ENCODE data around the gene GSDMA.

The GSDMA gene

GRCh38 chr17:39963829-39964228 lies 1.0 kb downstream of the GSDMA start:
- DNase-seq, result no peak

DNA sequence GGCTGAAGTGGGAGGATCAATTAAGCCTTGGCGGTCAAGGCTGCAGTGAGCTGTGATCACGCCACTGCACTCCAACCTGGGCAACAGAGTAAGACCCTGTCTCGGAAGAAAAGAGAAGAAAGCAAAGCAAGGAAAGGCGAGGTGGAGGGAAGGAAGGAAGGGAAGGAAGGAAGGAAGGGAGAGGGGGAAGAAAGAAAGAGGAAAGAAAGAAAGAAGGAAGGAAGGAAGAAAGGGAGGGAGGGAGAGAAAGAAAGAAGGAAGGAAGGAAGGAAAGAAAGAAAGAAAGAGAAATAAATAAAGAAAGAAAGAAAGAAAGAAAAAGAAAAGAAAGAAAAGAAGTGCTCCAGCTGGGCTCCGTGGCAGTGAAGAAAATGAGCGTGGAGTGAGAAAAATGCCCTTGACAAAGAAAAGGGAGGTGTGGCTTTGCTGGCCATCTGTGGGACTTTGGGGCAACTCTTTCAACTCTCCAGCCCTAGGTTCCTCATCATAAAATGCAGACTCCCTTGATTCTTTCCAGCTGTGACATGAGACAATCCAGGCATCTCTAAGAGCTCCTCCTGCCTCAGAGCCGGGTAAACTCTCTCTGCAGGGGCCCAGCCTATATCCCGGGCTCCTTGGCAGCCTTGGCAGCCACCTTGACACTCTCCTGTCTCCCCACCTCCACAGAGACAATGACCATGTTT lies 2.4 kb downstream of the GSDMA start:
- peak in 3 of 4 experiments; percentile 28 to 55 (median 40) for DNase-seq

GRCh38 chr17:39966771-39967170 lies 4.0 kb downstream of the GSDMA start:
- DNase-seq, result no peak

GRCh38 chr17:39968761-39969160 lies 6.0 kb downstream of the GSDMA start:
- DNase-seq, result no peak

- peak; percentile 63 to 84 (median 78) for DNase-seq
Observed at GRCh38 chr17:39969375-39969774, 6.6 kb downstream of the GSDMA start.

DNA sequence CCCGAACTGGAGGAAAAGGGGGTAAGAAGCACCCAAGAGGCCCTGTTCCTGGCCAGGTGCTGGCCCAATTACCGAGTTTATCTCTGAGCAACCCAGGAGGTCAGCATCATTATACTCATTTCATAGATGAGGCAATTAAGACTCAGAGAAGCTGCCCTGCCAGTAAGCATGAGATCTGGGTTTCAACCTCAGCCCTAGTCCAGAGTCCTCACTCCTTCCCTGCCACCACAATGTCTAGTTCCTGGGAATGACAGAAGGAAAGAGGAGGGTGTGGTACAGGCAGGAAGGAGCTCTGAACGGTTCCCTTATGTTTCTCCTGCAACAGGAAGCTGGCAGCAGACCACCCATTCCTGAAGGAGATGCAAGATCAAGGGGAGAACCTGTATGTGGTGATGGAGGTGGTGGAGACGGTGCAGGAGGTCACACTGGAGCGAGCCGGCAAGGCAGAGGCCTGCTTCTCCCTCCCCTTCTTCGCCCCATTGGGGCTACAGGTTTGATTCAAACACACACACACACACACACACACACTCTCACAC lies 7.4 kb downstream of the GSDMA start:
- no peak for DNase-seq

DNA sequence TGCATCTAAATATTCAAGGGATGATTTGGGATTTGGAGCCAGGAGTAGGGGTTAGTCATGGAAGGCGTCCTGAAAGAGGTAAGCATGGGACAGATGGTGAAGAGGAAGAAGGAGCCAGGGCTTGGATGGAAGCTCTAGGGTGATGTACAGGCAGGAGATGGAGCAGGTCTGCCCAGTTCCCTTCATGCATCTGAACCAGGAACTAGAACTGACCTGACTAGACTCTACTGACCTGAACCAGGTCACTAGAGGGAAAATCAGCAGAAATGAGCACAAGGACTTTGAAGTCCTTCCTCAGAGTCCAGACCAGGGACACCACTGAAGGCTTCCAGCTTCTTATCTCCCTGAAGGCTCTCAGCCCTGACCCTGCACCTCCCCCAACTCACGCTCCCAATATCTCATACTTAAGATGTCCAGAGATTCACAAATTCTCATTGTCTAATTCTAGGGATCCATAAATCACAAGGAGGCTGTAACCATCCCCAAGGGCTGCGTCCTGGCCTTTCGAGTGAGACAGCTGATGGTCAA lies 8.3 kb downstream of the GSDMA start:
- DNase-seq, result no peak

DNA sequence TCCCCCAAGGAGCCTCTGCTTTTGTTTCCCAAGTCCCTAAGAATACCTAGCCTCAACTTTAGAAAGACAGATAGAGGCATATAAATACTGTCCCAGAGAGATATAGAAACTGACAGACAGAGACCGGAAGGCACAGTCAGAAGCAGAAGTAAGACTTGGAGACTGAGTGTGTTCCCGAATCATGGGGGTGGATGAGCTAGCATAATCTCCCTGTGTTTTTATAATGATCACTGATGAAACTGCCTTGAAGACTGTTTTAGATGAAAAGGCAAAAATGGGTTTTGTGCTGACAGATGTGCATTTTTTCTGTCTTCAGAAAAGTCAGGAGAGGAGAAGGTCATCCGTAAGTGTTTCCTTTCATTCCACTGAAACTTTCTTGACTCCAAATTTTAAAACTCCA lies 9.5 kb downstream of the GSDMA start:
- peak; percentile 79 to 92 (median 85) for DNase-seq

GRCh38 chr17:39973496-39973895 lies 10.7 kb downstream of the GSDMA start:
- no peak for DNase-seq

DNA sequence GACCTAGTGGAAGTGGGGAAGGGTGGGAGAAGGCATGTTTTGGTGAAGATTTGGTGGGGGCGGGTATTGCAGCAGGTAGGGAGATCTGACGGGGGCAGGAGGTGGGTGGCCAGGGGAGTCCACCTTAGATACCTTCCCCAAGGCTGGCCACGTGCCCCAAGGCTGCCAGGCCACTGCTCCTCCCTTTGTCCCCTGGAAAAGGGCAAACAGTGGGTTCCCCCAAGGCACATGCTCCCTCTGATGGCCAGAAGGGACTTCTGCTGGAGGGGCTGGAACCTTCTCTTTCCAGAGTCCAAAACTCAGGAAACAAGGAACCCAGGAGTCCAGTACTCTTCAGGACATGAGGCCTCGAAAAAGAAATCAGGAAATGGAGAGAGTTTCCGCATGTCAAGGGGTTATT lies 11.6 kb downstream of the GSDMA start:
- no peak for DNase-seq

DNA sequence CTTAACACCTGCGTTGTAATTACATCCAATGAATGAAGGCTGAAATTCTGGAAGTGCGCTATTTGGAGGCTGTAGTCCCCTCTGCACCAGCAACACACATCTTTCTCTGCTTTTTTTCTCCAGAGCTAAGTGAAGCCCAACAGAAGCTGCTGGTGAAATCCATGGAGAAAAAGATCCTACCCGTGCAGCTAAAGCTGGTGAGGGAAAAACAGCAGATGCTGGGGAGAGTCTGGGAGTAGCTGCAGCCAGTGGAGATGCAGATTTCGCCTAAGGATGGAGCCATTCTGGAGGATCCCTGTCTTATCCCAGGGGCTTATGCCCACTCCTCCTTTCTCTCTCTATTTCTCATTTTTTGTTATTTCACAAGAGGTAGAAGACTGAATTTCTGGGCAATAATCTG lies 13.0 kb downstream of the GSDMA start:
- no peak for DNase-seq

DNA sequence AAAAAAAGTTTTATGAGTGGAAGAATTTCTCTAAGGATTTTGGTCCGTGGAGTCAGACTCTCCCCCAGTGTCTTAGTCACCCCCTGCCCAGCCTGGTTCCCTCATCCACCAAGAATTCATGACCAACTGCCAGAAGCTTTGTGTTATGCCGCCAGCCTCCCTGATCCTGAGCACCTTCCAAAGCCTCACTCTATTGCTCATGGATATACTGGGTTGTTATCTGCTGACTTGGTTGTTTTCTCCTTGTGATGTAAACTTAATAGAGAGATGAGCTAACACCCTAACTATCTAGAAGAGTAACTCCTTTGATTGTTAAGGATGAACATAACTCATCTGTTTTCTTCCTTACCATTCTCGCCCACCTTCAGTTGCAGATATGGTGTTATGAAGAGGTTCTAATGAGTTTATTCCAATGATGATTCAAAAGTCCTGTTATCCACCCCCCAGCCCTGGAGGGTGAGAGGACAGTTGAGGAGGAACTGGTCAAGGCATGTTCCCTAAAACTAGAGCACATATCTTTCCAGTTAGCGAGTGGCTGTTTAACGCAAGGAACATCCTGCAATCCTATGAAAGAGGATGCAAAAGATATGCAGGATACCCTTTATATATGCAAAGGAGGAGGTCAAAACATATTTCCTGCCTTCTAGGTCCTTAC lies 16.3 kb downstream of the GSDMA start:
- DNase-seq, result peak; percentile 42 to 65 (median 62)

DNA sequence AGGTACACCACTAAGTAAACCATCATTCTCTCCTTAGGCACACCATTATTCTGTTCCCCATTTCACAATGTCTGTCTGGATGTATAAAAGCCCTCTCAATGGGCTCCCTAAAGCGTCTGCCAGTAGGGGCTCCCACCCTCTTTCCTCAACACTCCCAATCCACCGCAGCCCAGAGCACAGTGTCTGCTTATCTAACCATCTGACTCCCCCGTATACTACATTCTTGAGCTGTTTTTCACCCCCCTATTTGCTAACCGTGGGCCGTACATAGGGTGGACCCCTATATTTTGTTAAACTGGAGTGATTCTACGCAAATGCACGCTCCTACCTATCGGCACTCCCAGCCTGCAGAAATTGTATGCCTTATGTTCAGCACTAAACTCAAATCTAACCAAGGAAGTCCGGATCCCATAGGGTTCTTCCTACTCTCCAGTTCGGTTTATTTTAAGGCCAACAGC lies 17.1 kb downstream of the GSDMA start:
- peak; percentile 16 to 43 (median 37) for DNase-seq

DNA sequence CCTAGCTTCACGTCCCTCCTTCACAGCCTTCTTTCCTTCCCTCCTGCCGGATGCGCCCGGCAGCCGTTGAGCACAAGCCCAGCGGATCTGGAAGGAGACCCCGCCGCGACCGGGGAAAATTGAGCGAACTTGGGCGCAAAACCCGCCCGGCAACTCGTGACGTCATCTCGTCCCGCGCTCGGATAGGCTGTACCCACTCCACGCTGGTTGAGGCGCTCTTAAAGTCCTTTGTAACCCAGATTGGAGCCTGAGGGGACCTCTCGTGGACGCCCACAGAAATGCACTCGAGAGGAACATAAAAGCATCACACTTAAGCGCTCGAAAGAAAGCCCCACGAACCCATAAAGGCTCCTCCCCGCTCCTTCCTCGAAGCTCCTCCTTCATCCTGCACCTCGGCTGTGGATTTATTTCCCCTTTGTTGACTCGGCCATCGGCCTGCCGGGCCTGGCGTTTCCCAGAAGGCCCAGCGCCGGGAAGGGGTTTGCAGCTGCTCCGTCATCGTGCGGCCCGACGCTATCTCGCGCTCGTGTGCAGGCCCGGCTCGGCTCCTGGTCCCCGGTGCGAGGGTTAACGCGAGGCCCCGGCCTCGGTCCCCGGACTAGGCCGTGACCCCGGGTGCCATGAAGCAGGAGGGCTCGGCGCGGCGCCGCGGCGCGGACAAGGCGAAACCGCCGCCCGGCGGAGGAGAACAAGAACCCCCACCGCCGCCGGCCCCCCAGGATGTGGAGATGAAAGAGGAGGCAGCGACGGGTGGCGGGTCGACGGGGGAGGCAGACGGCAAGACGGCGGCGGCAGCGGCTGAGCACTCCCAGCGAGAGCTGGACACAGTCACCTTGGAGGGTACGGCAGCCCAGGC lies 17.8 kb downstream of the GSDMA start, which contains the start of gene PSMD3:
Gene PSMD3 (plus strand): TSS at position 457 of the 856 bp plus-strand sequence. CDS start 164 bp downstream, at position 621.
- peak; percentile 98 to 100 (median 100) for DNase-seq

- peak in 1 of 4 experiments; percentile 12 for DNase-seq
Observed at GRCh38 chr17:39981207-39981741, 18.5 kb downstream of the GSDMA start.

- DNase-seq, result peak in 3 of 4 experiments; percentile 13 to 48 (median 18)
Observed at GRCh38 chr17:39981766-39982375, 19.1 kb downstream of the GSDMA start.

GRCh38 chr17:39988206-39988810 lies 25.5 kb downstream of the GSDMA start:
- no peak for DNase-seq

- no peak for DNase-seq
Observed at GRCh38 chr17:39994448-39994847, 31.6 kb downstream of the GSDMA start.

DNA sequence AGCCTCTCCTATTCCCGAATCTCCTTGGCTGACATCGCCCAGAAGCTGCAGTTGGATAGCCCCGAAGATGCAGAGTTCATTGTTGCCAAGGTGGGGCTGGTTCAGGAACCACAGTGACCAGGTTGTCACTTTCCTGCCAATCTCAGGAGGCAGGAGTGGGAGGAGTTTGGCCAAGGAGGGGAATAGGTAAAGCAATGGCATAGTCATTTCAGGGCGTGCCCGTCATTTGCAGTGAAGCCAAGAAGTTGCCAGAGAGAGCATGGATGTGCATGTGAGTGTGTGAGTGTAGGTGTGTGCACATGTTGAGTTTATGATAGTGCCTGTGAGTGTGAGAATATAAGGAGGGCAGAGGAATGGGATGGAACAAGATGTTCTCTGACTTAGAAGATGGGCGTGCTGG lies 32.6 kb downstream of the GSDMA start:
- DNase-seq, result no peak

- DNase-seq, result no peak
Observed at GRCh38 chr17:39996162-39996561, 33.4 kb downstream of the GSDMA start.

GRCh38 chr17:39996800-39997199 lies 34.0 kb downstream of the GSDMA start:
- peak; percentile 44 to 82 (median 64) for DNase-seq

Measured in suppressor macrophage (primary cell).